ENCODE results near the gene CTNND2. TPM values are rescaled to one million over a fixed set of nuclear protein-coding genes. Genes with fewer than 3 reads are reported as not detected.

CTNND2 gene
- total and polyA plus RNA-seq, 10 of the 15 experiments (the other 5 are each of a cell fraction or from before 2014, with no cell fraction given): 0.02 to 0.16 (median 0.04) TPM; not detected in 7

GRCh38 chr5:11000515-11001353, 903.5 kb downstream of the CTNND2 start:
- TF ChIP-seq TCF12 (IDR thresholded peaks at IDR 0.05; ENCODE audit: low read depth, low read length): no peak
- no peak for TF ChIP-seq E2F4 (IDR thresholded peaks at IDR 0.05; ENCODE audit: low read depth, low read length)
- no peak for TF ChIP-seq SRF (IDR thresholded peaks at IDR 0.05; ENCODE audit: low read depth in 2 of 2, low read length in 2 of 2)
- peak; percentile 18 for TF ChIP-seq MEF2B (IDR thresholded peaks at IDR 0.05; ENCODE audit: partially characterized antibody, poor library complexity, severe bottlenecking)
- no peak for TF ChIP-seq LARP7 (IDR thresholded peaks at IDR 0.05)
- no peak for TF ChIP-seq RELA (IDR thresholded peaks at IDR 0.05; ENCODE audit: borderline replicate concordance, partially characterized antibody)
- TF ChIP-seq BCLAF1 (IDR thresholded peaks at IDR 0.05): no peak
- H4K20me1 ChIP-seq (ENCODE audit: control insufficient read depth, insufficient read depth): no peaks in the 10 kb centered on the region
- 14% methylated on average over 2 of the region's 2 CpGs for WGBS (ENCODE audit: insufficient coverage, insufficient replicate concordance, low lambda C conversion rate, missing lambda C conversion rate)
- no peak for FAIRE-seq
- SMC1A ChIA-PET (ENCODE audit: uncharacterized antibody, unreplicated experiment): interaction anchor here (1.3 to 4.6 kb wide), 3 partner anchors 8 to 16 kb away, joined by 4 to 22 read pairs (median 9); no protein-coding TSS in a partner anchor
- no peaks in the 10 kb centered on the region for H3K79me2 ChIP-seq (ENCODE audit: control insufficient read depth, insufficient read depth, low read length)
- H2AFZ ChIP-seq (ENCODE audit: control insufficient read depth, low read depth, low read length): no peak overlapping the region
- POLR2A ChIA-PET: no interaction called here
- no peak for DNase-seq (ENCODE audit: low read depth, low spot score)
- BruUV-seq (replicated peaks): no TSS peak
- no peaks in the 10 kb centered on the region for H3K4me1 ChIP-seq (ENCODE audit: control insufficient read depth, insufficient read depth, low read length)
- no peak for ATAC-seq
- H3K36me3 ChIP-seq (ENCODE audit: control insufficient read depth in 2 of 2, insufficient read depth in 2 of 2, low read length in 1 of 2): no peaks in the 10 kb centered on the region
- CTCF ChIA-PET: interaction anchor here (0.8 to 4.4 kb wide), 3 partner anchors 12 to 137 kb away, joined by 3 to 20 read pairs (median 3); no protein-coding TSS in a partner anchor
- RAD21 ChIA-PET (ENCODE audit: unreplicated experiment): interaction anchor here (1.0 to 1.3 kb wide), 3 partner anchors 9 to 37 kb away, joined by 3 to 4 read pairs (median 3); no protein-coding TSS in a partner anchor
- in situ Hi-C loops (cut with MboI) (no loop called here), intact Hi-C loops (cut with micrococcal nuclease; ENCODE audit: unreplicated experiment) (no loop called here)
- no peaks in the 10 kb centered on the region; a peak in 1 of 4 replicates for H3K27me3 ChIP-seq (replicated peaks in 1 of 2; ENCODE audit: control insufficient read depth in 2 of 2, insufficient read depth in 2 of 2, low read length in 1 of 2)
- no peaks in the 10 kb centered on the region for H3K9me3 ChIP-seq (replicated peaks; ENCODE audit: control insufficient read depth, insufficient read depth, low read length)
- no peak overlapping the region for H3K9ac ChIP-seq (ENCODE audit: control insufficient read depth, insufficient read depth, low read length)
- no peak overlapping the region for H3K27ac ChIP-seq (ENCODE audit: control insufficient read depth, insufficient read depth)
- no peak overlapping the region for H3K4me2 ChIP-seq (ENCODE audit: control insufficient read depth, insufficient read depth)
- H3K4me3 ChIP-seq: no peak overlapping the region

Data from GM12878 (cell line).